ENCODE results near the gene MAN2B2.

GRCh38 chr4:6532658-6533057, 42.3 kb upstream of the MAN2B2 start:
- TF ChIP-seq SP1 (IDR thresholded peaks at IDR 0.05) (no peak), FOXM1 (IDR thresholded peaks at IDR 0.05; ENCODE audit: borderline replicate concordance) (no peak), FOXK2 (IDR thresholded peaks at IDR 0.05) (no peak), BHLHE40 (IDR thresholded peaks at IDR 0.05; ENCODE audit: borderline replicate concordance) (no peak), SUZ12 (IDR thresholded peaks at IDR 0.05) (no peak), ELF4 (IDR thresholded peaks at IDR 0.05) (no peak), TARDBP (IDR thresholded peaks at IDR 0.05) (no peak), ARNT (IDR thresholded peaks at IDR 0.05) (no peak), FOXA1 (IDR thresholded peaks at IDR 0.05) (no peak), LEF1 (IDR thresholded peaks at IDR 0.05; ENCODE audit: borderline replicate concordance) (no peak), HDGF (IDR thresholded peaks at IDR 0.05; ENCODE audit: borderline replicate concordance) (no peak)
